GM18505 (cell line): ENCODE results near the gene UNC50.

Experiments
- ATAC-seq: cut with Tn5 transposase; IDR thresholded peaks from one replicate; pipeline ENCODE4 v1.9.1; 2021; ENCODE audit not compliant: unreplicated experiment
- POLR2A ChIP-seq: IDR thresholded peaks from 4 replicates; pipeline ENCODE4 v1.6.1; 2011; ENCODE audit warnings: borderline replicate concordance; ENCODE audit not compliant: insufficient read depth, insufficient read length; ENCODE audit errors: extremely low read depth

Gene UNC50, protein sequence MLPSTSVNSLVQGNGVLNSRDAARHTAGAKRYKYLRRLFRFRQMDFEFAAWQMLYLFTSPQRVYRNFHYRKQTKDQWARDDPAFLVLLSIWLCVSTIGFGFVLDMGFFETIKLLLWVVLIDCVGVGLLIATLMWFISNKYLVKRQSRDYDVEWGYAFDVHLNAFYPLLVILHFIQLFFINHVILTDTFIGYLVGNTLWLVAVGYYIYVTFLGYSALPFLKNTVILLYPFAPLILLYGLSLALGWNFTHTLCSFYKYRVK

DNA sequence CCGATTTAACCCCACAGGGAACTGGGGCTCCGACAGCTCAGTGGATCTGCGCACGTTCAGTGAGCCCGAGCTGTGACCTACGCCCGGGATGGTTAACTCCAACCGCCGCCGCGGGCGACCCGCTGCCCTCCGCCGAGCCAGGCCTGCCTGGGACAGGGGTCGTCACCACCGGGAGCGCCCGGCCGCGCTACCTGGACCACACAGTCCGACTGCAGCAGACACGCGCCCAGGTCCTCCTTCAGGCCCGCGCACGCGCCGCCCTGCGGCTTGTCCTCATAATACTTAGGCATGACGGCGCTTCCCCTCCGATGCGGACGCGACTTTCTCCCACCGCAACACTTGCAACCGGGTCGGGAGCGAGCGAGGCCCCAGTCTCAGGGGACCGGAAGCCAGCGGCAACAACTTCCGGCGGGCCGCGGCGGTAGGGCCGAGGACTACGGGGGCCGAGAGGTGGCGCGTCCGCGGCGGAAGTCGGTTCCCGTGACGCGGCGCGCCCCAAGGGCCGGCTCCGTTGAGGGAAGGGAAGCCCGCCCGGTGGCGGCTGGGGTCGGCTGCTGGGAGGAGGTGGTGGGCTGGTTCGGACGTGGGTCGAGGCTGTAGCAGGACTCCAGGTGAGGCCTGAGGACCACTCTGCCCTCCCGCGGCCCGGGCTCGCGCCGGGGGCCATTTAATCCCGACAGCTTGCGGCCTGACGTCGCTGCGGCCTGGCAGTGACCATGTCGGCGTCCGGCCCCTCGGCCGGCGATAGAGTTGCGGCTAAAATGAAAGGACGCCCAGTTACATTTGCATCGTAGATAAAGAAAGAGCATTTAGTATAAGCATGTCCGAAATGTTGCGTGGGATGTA is at the start of gene UNC50, which contains the start of gene COA5:
TSS of gene UNC50 (plus strand) at position 474 of the 846 bp plus-strand sequence. CDS start 1,171 bp downstream, outside the sequence.
TSS of gene COA5 (minus strand) at position 397 of the 846 bp plus-strand sequence. CDS start at position 290, 107 bp downstream.
- peak; percentile 90 for TF ChIP-seq POLR2A

DNA sequence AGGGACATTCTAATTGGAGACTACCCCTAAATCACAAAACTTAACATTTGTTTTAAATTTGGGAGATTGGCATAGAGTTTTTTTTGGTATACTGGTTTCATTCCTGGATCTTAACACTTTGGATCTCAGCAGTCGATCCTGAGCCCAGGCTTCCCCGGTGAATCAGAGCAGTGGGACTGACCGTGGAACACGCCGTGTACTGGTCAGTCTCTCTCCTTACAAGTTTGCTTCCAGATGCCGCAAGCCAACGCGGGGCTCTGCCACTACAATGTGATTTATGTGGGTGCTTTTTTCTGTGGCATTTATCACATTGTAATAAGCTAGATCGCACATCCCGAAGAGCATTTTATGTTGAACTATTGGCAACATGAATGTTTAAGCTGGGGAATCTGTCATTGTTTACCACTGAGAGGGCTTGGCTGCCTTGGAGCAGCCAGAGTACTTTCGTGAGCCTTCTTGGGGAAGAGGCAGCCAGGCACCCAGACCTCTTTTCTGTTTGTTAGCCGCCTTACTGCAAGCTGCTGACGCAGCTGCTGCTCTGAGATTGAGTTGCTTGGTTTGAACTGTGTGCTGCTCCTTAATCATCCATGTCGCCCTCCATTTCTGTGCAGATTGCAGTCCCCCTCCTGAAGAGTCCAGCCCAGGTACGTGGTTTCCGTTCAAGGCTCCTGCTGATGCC is 49.4 kb upstream of the UNC50 start:
- ATAC-seq = no peak
- no peak for TF ChIP-seq POLR2A

More for the DNA sequence above, at the start of gene UNC50, which contains the start of gene COA5:
- ATAC-seq = peak; percentile 88

DNA sequence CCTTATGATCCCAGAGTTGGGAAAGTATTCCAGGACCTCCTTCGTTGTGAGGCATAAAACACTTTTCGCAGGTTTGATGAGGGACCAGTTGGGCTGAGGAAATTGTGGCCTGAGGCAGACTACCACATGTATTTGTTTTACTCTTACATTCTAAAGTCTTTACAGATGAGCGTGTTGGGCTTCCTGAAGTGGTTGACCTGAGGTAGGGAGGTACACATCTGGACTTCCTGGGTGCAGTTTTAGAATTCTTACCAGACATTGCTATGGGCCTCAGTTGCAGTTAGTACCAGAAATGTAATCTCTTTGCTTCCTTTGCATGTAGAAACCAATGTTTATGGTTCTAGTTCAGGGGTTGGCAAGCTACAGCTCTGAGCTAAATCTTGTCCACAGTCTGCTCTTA is 48.8 kb upstream of the UNC50 start:
- no peak for ATAC-seq

DNA sequence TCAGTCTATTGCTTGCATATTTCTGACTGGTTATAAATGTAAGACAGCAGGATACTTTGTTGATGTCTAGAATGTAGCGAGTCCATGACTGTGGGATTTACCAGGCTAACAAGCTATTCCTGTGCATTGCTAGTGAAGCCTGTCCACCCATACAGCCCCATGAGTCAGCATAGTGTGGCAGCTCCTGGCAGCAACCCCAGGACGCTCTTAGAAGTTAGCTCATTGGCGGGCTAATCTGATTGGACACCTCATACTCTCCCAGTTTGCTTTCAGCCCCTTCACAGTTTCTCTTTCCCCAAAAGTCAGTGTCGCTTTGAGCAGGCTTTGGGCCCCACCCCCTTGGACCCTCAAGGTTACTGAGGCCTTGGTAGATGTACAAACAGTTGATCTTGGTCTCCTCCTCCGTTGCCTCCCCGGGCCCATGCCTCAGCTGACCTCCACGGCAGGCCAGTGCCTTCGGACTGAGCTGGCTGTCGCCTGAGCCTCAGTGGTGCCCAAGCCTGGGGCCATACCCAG is 48.1 kb upstream of the UNC50 start:
- no peak for ATAC-seq
- no peak for TF ChIP-seq POLR2A

More for the DNA sequence above, 48.8 kb upstream of the UNC50 start:
- TF ChIP-seq POLR2A = no peak

DNA sequence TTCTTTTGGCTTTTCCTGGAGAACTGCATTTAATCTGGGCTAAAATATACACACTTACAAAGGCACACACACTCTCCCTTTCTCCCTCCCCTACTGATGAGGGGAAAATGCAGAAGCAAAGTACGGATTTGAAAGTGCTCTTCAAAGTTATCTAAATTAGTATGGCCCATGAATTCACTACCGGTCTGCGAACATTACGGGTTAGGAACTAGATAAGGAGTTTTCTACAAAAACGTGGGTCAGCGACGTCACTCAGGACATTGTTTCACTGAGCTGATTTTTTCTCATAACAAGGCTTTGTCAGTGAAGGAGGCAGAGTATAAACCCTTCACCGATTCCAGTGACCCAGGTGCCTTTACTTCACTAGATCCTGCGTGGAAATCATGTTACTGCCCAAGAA is 47.4 kb upstream of the UNC50 start:
- TF ChIP-seq POLR2A = no peak
- ATAC-seq = no peak

DNA sequence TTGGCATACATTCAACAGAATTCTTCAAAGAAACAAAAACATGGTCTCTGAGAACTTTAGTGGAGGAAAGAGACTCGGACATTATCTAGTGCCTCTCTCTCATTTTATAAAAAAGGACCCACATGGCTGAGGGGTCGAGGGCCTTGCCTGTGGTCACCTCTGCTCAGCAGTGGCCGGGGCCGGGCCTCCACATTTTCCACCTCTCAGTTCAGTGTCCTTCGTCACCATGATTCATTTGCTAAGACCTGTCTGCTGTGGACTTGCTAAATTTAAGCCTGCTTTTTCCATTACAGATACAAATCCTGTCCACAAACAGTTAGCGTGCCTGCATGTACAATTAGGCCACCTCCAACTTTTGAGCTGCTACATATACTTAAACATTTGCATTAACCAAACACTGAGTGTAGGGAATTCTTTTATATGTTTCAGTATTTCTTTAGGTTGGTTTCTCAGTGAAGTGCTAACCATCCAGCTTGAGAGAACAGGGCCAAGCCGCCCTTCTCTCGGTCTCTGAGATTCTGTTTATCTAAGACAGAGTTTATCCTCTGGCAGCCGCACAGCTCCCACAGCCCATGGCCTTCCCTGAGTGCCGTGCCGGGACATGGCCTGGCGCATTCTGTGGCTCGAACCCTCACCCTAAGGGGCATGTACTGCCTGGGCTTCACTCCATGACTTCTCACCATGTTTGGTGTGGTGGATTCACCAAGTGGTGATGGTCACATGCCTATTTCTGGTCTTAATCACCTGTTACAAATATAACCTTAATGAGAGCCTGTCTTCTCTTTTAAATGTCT is 46.3 kb upstream of the UNC50 start:
- ATAC-seq = no peak
- TF ChIP-seq POLR2A = no peak

DNA sequence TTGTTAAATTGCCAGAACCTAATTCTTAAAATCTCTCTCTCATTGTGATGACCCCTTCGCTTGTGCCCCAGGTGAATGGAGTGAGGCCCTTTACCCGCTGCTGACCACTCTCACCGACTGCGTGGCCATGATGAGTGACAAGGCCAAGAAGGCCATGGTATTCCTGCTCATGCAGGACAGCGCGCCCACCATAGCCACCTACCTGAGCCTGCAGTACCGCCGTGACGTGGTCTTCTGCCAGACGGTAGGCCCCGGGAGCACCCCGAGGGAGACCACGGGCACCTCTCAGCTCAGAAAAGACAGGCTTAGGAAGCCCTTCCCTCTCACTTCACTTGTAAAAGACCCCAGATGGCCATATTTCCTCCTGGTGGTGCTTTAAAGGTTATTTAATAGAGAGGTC is 45.0 kb upstream of the UNC50 start:
- no peak for ATAC-seq
- TF ChIP-seq POLR2A = no peak

DNA sequence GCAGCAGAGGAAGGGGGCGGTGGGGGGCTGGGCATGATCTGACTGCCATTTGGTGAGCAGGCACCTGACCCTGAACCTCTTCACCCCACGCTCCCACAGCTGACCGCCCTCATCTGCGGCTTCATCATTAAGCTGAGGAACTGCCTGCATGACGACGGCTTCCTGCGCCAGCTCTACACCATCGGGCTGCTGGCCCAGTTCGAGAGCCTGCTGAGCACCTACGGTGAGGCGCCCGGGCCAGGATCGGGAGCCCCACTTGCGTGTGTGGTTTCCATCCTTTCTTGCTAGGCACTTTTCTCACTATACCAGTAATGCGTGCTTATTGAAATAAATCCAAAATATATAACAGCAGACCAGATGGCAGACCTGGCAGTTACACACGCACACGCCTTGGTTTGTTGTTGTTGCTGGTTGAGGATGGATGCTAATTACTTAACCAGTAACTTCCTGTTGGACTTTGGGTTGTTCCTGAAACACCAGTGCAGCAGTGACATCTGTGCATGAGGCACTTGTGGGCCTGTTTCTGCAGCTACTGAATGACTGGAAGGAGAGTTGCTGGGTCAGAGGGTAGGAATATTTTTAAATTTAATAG is 43.8 kb upstream of the UNC50 start:
- ATAC-seq = no peak
- no peak for TF ChIP-seq POLR2A

DNA sequence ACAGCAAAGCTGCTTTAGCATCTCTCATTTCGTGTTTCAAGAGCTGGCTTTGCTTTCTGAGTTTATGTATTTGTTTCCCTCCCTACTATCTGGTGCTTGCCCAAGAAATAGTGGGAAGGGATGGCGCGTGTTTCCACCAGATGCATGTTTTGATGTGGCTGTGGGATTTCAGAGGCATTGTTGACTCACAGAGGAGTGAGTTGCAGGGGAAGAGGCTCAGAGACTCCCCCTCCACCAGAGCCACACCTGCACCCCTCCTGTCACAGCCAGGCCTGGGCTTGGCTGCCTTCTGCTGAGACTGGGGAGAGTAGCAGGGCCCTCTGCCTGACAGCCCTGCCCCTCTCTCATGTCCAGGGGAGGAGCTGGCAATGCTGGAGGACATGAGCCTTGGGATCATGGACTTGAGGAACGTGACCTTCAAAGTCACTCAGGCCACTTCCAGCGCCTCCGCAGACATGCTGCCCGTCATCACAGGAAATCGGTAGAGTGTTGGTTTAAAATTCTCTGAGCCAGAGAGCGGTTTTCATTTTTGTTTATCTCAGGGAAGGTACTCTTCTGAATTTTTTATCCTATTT is 43.0 kb upstream of the UNC50 start:
- ATAC-seq = no peak
- no peak for TF ChIP-seq POLR2A

DNA sequence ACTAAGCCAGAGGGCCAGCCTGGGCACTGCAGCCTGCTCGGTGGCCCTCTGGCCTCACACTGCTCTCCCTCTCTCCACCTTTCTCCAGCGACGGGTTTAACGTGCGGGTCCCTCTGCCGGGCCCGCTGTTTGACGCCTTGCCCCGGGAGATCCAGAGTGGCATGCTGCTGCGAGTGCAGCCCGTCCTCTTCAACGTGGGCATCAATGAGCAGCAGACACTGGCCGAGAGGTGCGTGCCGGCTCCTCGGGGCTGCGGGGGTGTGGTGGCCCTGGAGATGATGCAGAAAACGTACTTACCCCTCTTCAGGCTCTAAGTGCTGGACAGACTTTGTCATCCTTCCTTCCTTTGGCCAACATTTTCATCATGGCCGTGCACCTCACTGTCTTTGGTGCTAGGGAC is 42.4 kb upstream of the UNC50 start:
- ATAC-seq = no peak
- TF ChIP-seq POLR2A = no peak

DNA sequence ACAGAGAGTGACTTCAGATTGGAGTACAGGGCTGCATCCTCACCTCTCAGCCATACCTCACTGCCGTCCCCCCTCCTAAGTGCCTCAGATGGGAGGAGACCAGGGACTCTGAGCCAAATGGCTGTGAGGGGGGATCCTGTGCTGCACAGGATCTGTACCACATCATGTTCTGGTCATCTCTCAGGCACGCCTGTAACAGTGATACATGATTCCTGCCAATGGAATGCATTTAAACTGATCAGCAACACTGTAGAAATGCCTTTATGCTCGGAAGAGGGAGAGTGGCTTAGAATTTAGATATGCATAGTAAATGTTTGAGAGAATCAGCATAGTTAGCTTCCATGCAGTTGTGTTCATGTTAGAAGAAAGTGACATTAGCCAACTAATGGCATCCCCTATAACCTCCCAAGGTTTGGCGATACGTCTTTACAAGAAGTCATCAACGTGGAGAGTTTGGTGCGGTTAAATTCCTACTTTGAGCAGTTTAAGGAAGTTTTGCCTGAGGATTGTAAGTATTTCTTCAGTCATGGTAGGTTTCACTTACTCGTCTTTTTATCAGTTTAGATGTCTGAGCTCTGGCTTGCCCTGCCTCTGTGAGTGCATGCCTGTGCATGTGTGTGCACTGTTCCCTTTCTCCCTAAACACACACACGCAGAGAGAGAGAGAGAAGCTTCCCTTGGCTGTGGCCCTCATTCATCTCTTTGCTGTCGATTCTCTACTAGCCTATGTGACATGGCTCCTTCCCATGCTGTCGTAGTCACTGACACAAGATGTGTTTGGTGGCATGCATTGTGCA is 40.0 kb upstream of the UNC50 start:
- no peak for TF ChIP-seq POLR2A
- no peak for ATAC-seq
